ENCODE results near the gene OTX2. TPM values are rescaled to one million over a fixed set of nuclear protein-coding genes. Genes with fewer than 3 reads are reported as not detected.

OTX2 gene
- total RNA-seq, 2 donors from 2014 or later: not detected

DNA sequence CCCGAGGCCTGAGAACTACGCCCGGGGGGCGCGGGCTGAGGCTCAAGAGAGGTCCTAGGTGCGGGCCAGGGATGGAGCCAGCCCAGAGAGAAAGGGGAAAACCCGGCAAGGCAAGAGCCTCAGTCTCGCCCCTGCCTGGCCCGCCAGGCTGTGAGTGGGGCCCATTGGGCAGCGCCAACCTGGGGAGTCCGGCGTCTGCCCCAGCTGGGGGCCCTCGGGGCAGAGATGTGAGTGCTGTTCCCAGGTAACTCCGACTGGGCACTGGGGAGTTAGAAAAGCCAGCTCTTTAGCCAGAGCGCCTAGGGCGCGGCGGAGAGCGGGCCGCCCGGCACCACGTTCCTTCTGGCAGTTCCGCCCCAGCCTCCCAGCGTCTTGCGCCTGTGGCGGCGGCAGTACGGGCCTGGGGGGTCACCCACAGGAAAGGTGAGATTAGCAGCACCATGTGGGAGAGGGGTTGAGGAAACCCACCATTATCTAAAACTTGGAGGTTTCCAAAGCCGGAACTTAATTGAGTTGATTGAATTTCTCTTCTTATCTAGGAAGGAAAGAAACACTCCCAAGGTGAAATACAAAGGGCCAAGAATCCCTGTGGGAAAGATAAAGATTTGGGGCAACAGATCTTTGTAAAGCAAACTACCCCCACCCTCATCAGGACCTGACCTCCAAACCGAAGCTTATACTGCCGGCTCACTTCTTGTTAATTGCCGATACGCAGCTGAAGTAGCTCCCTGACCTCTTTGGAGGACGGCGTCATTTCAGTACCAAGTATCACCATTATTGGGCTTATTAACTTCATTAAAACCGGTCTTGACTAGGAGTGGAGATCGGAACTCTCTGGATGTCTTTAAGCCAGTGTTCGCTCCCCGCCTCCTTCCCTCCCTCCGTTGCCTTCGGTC lies 11.6 kb downstream of the OTX2 start:
- intact Hi-C loops (cut with DNase I): no loop called here
- ATAC-seq (peak in 1 of 2 donors; percentile 25), DNase-seq (no peak)

- DNase-seq: no peak
- ATAC-seq: peak; percentile 41 to 57
- intact Hi-C loops (cut with DNase I): no loop called here
These were observed 12.5 kb downstream of the OTX2 start for GRCh38 chr14:56797569-56798446.

GRCh38 chr14:56797003-56797568 lies 13.2 kb downstream of the OTX2 start:
- no peak for ATAC-seq
- DNase-seq: no peak
- intact Hi-C loops (cut with DNase I): no loop called here

GRCh38 chr14:56796259-56796658 lies 14.0 kb downstream of the OTX2 start:
- intact Hi-C loops (cut with DNase I): no loop called here
- no peak for DNase-seq
- no peak for ATAC-seq

GRCh38 chr14:56795284-56795622 lies 15.0 kb downstream of the OTX2 start:
- intact Hi-C loops (cut with DNase I): no loop called here

DNA sequence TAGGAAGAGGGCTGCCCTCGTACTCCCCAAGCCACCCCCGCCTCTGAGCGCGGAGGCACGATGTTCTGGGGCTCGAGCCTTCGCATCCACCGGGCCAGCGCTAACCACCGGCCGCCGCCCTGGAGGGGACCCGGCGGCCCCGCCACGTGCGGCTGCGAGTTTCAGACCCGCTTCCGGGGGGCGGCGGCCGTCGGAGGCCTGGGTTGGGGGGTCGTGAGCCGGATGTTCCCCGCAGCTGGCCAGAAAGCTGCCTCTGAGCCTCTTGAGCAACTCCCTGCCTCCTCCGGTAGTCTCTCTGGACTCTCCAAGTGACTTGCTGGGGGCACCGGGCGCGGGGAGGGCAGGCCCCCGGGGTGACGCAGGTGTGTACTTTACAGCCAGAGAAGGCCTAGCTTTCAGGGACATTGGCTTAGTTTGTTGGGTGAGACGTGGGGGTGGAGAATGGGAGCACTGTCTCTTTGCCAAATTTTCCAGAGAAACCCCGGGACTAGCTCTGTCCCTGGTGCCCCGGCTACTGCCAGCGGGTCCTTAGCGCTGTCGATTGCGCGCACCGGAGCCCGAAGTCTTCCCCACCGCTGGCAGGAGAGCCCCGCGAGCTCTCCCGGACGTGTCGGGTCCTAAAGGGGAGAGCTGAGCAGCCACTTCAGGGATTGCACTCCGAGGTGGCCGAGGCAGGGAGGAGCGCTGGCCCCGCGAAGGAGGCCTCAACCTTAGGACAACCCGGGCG lies 15.6 kb downstream of the OTX2 start:
- DNase-seq (no peak), ATAC-seq (no peak)
- intact Hi-C loops (cut with DNase I): no loop called here

More at GRCh38 chr14:56795284-56795622, 15.0 kb downstream of the OTX2 start:
- ATAC-seq: no peak
- no peak for DNase-seq

GRCh38 chr14:56794088-56794556 lies 16.2 kb downstream of the OTX2 start:
- ATAC-seq: no peak
- intact Hi-C loops (cut with DNase I): no loop called here

DNA sequence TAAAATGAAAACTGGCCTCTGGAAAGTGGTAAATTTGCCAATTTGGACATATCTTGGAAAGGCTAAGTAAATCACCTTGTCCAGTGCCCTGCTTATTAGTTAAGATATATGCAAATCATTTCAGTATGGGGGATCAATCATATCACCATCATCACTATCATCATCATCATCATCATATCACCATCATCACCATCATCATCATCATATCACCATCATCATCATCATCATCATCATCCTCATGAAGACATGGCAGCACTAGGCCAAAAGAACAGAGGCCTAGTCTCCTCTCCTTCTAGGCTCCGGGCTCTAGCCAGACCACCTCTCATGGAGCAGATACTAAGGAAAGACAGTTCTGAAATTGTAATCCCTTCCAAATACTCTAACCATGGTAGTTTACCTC lies 20.3 kb downstream of the OTX2 start:
- ATAC-seq: no peak
- no peak for DNase-seq
- intact Hi-C loops (cut with DNase I): no loop called here

More at GRCh38 chr14:56794088-56794556, 16.2 kb downstream of the OTX2 start:
- no peak for DNase-seq

- DNase-seq (no peak), ATAC-seq (no peak)
- intact Hi-C loops (cut with DNase I): no loop called here
These were observed 22.7 kb downstream of the OTX2 start for GRCh38 chr14:56787530-56787929.

DNA sequence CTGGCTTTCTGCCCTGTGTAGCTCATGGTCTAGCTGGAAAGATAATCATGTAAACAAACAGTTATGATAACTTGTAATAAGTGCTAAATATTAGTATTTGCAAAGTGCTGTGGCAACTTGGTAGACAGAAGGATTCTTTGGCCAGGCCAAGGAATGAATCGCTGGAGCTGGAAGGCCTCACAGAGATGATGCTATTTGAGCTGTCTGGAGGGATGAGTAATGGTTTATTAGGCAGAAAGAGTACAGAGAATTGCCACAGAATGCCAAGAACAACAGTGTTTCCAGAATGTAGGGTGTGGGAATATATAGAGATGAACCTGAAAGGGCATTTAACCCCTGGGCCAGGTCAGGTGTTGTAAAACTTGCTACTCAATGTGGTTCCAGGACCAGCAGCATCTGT lies 27.6 kb downstream of the OTX2 start:
- intact Hi-C loops (cut with DNase I): no loop called here
- DNase-seq (no peak), ATAC-seq (no peak)

DNA sequence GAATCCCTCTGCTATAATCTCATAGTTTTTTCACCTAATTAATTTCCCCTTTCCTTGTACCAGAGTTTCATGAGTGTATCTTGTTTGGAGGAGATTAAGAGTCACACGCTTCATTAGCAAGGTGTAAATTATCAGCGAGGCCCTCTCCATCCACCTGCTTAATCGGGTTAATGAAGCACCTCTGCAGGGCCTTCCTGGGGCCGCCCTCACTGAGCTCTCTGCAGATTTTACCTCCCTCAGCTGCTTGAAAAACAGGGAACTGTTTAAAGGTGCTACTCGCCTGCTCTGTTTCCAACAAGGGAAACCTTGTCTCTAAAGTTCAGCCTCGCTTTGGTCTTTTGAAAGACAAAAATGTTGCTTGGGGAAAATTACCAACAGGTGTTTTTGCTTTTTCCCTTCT lies 35.8 kb downstream of the OTX2 start:
- intact Hi-C loops (cut with DNase I): no loop called here
- ATAC-seq: no peak

GRCh38 chr14:56770512-56770911 lies 39.8 kb downstream of the OTX2 start:
- intact Hi-C loops (cut with DNase I): no loop called here
- DNase-seq (no peak), ATAC-seq (no peak)

More for the DNA sequence above, 35.8 kb downstream of the OTX2 start:
- DNase-seq: no peak

DNA sequence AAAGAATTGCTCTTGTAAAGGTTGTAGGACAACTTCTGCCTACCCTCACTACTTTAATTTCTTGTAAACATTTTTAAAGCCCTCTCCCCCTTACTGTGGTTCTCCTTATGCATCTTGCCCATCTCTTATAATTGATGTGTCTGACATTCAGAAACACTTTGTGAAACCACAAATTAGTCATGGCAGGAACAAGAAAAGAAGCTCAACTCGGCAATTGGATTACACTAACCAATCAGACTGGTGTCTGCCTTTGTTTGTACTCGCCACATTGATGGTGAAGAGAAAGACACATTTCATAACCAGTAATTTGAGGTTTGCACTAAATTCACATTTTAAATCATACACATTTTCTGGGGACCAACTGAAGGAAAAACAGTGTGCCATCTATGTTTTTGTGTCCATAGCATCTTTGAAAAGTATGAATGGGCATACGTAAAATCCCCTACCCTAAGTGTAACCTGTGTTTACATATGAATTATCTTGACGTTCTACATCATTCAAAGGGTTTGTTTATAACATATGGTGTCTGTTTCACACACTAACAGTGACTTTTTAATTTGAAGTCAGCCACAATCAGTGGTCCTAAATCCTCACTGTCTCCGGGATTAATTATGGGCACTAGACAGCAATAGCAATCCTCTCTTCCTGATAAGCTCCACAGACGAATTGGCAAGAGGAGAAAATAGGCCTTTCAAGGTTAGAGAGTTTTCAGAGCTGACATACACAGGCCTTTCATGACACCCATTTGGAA lies 49.9 kb downstream of the OTX2 start:
- intact Hi-C loops (cut with DNase I): no loop called here
- DNase-seq (no peak), ATAC-seq (no peak)

DNA sequence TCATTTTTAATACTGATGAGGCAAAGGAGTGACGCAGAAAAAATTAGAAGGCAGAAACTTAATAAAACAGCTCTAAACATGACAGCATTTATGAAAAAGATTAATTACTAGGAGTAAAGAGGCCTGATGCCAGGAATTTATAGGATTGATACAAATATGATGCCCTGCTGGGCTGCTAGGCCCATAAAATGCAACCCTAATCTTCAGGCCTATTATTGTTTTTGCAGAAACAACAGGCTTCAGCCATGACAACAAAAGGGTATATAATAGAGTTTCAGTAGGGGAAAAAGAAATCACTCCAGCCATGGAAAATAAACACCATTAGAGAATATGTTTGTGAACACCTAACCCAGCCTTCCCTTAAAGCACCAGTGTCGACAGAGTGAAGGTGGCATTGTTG lies 50.6 kb downstream of the OTX2 start:
- ATAC-seq (no peak), DNase-seq (no peak)
- intact Hi-C loops (cut with DNase I): no loop called here

GRCh38 chr14:56759094-56759493 lies 51.2 kb downstream of the OTX2 start:
- no peak for DNase-seq
- no peak for ATAC-seq
- intact Hi-C loops (cut with DNase I): no loop called here

DNA sequence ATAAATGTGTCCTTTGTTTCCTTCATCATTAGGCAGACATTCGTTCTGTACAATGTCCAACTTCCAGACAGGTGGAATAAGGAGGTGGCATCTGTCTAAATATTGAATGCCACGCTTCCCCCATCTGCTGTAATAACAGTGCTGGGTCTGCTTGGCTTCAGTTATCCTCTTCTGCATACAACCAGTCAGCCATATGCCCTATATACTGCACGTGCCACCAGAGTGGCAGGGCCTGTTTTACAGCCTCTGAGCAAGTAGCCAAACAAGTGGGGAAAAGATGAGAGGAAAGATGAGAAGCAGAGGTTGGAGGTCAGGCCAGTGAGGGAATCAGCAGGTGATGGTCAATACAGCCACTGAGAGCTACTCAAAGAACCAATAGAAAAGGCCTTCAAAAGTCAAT lies 55.4 kb downstream of the OTX2 start:
- intact Hi-C loops (cut with DNase I): no loop called here
- DNase-seq (no peak), ATAC-seq (no peak)

- intact Hi-C loops (cut with DNase I): no loop called here
- DNase-seq: no peak
- no peak for ATAC-seq
These were observed 56.9 kb downstream of the OTX2 start for GRCh38 chr14:56753396-56753795.

DNA sequence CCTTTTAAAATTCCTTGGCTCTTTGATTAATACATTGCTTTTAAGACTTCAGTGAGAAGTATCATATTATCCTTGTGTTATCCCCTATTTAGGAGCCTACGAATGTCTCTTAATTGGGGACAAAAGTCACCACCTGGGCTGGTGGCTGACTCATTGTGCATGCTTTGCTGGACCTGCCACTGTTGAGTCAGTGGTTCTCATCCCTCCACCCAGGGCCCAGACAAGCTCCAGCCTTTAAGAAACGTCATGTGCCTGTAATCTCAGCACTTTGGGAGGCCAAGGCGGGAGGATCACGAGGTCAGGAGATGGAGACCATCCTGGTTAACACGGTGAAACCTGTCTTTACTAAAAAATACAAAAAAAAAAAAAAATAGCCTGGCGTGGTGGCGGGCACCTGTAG lies 57.9 kb downstream of the OTX2 start:
- DNase-seq (no peak), ATAC-seq (no peak)
- intact Hi-C loops (cut with DNase I): no loop called here

DNA sequence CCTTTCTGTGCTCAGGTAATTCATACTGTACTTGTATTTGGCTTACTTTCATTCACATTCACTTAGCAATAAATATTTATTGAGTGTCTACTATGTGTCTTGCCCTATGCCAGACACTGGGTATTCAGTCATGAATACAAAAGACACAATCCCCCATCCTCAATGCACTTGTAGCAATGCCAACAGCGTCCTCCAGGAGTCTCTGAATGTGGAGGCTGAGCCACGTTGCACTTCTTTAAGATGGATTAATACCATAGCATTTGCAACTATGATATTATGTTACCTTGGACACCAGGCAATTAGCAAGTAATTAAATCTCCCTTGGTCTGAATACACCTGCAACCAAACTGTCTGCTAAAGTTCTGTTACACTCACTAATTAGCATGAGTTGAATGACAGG lies 58.8 kb downstream of the OTX2 start:
- DNase-seq (no peak), ATAC-seq (no peak)
- intact Hi-C loops (cut with DNase I): no loop called here
